Activated CD8-positive, alpha-beta T cell treated with anti-CD3 and anti-CD28 coated beads for 36 hours (primary cell): Measurements from ENCODE around the gene SPI1. TPM values are rescaled to one million over a fixed set of nuclear protein-coding genes. Genes with fewer than 3 reads are reported as not detected.
A peak's percentile ranks its signal among the peaks of the same experiment; 100 is the strongest.

Experiments used
- ATAC-seq: fragments of 200-7000 bp; cut with Tn5 transposase; one replicate; pipeline ENCODE4 v1.10.0; 2021; ENCODE audit warnings: mild to moderate bottlenecking, moderate library complexity
- CTCF ChIA-PET: fragments of 350-600 bp; sonication (Branson Sonifier 250); formaldehyde crosslinking; loops from one replicate; lab custom pipeline; 2021; ENCODE audit warnings: antibody characterized with exemption; lab: Charles Lee
- POLR2A ChIA-PET: fragments of 350-600 bp; sonication (Branson Sonifier 250); formaldehyde crosslinking; loops from one replicate; lab custom pipeline; 2021; ENCODE audit warnings: antibody characterized with exemption; lab: Charles Lee
- DNase-seq: peaks from one replicate; pipeline ENCODE4 v3.0.0-alpha.2; 2020
- H3K27ac Mint-ChIP-seq: one replicate; pipeline ENCODE4 v1.8.0; 2021; ENCODE audit warnings: mild to moderate bottlenecking, mixed read lengths
- H3K27me3 Mint-ChIP-seq: one replicate; pipeline ENCODE4 v1.8.0; 2021; ENCODE audit warnings: mixed read lengths
- H3K36me3 Mint-ChIP-seq: one replicate; pipeline ENCODE4 v1.8.0; 2021; ENCODE audit warnings: low read depth, mixed read lengths
- H3K4me1 Mint-ChIP-seq: one replicate; pipeline ENCODE4 v1.8.0; 2021; ENCODE audit warnings: low read depth, mixed read lengths
- H3K4me3 Mint-ChIP-seq: one replicate; pipeline ENCODE4 v1.8.0; 2021; ENCODE audit warnings: mild to moderate bottlenecking, moderate library complexity, mixed read lengths
- H3K9me3 Mint-ChIP-seq: one replicate; pipeline ENCODE4 v1.8.0; 2021; ENCODE audit warnings: mixed read lengths
- intact Hi-C: fragments of 100-400 bp; cut with micrococcal nuclease; formaldehyde crosslinking; loops from one replicate; pipeline ENCODE4 v1.10.0; 2022
- total RNA-seq, 2 experiments: library from RNA; stranded (reverse); gene quantifications; one replicate each; pipeline ENCODE4 v1.2.3, GENCODE V29; 2021
- TF ChIP-seq, protein P1 (sequence below): fragments of 200-600 bp; IDR thresholded peaks from one replicate; pipeline ENCODE4 v1.8.0; 2022; ENCODE audit warnings: antibody characterized with exemption, mild to moderate bottlenecking

SPI1 gene
- total RNA-seq, 2 experiments from 2014 or later = 0.25 TPM; not detected in 1

DNA sequence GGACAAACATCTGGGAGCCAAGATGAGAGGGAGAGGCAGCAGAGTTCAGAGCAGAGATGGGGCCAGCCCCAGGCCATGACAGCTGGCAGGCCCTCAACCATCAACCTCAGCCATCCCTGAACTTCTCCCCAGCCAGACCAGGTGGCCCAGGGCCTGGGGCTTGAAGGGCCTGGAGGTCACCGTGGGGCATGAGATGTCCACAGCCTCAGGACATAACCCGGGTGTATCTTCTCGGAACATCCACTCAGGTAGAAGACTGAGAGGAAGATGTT is 17.6 kb upstream of the SPI1 start:
- POLR2A ChIA-PET = no interaction called here
- Mint-ChIP-seq H3K9me3 (no peaks in the 10 kb centered on the region), H3K4me1 (peaks cover 30% of the 10 kb centered on the region), H3K36me3 (no peaks in the 10 kb centered on the region), H3K27me3 (no peaks in the 10 kb centered on the region), H3K27ac (peak overlapping the region; percentile 91), H3K4me3 (no peak overlapping the region)
- TF ChIP-seq, protein P1, sequence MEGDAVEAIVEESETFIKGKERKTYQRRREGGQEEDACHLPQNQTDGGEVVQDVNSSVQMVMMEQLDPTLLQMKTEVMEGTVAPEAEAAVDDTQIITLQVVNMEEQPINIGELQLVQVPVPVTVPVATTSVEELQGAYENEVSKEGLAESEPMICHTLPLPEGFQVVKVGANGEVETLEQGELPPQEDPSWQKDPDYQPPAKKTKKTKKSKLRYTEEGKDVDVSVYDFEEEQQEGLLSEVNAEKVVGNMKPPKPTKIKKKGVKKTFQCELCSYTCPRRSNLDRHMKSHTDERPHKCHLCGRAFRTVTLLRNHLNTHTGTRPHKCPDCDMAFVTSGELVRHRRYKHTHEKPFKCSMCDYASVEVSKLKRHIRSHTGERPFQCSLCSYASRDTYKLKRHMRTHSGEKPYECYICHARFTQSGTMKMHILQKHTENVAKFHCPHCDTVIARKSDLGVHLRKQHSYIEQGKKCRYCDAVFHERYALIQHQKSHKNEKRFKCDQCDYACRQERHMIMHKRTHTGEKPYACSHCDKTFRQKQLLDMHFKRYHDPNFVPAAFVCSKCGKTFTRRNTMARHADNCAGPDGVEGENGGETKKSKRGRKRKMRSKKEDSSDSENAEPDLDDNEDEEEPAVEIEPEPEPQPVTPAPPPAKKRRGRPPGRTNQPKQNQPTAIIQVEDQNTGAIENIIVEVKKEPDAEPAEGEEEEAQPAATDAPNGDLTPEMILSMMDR = no peak
- CTCF ChIA-PET = no interaction called here
- DNase-seq (no peak), ATAC-seq (no peak)
- intact Hi-C loops = no loop called here

DNA sequence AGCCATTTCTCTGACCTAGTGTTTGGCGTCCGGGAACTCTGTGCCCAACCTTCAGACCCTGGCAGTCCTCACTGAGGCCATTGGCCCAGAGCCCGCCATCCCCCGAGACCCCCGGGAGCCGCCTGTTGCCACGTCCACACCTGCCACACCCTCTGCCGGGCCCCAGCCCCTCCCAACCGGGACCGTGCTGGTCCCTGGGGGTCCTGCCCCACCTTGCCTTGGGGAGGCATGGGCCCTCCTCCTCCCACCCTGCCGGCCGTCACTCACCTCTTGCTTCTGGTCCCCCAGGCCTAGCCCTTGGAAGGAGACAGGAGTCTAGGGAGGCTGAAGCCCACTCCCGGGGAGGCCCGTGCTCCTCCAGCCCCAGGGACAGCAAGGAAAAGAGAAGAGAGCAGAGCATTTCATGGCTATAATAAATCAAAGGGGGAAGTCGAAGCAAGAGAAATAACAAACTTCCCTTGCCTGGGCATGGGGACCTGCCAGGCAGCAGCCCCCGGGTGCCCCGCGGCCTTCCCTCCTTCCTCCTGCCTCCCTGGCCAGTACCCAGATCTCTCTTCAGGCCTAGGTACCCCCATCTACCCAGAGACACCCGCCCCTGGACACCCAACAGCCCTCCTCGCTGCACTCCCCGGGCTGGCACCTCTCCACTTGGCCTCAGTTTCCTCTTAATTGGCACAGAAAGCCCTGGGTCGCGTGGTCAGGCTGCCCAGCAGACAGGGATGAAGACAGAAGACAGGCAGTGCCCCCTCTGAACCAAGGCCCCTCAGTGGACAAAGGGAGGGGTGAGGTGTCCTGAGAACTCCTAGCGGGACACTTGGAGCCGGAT is 17.1 kb upstream of the SPI1 start:
- Mint-ChIP-seq H3K4me1 (peaks cover 26% of the 10 kb centered on the region), H3K27me3 (no peaks in the 10 kb centered on the region), H3K36me3 (no peaks in the 10 kb centered on the region), H3K4me3 (peak overlapping the region; percentile 33), H3K27ac (peak overlapping the region; percentile 91), H3K9me3 (no peaks in the 10 kb centered on the region)
- DNase-seq = no peak
- TF ChIP-seq, protein P1 = no peak
- intact Hi-C loops = no loop called here
- ATAC-seq = no peak
- CTCF ChIA-PET = interaction anchor here (1.3 to 9.3 kb wide), 2 partner anchors 17 to 22 kb away, joined by 3 to 91 read pairs; no protein-coding TSS in a partner anchor
- POLR2A ChIA-PET = interaction anchor here (5.7 kb wide), 1 partner anchor 8 kb away, joined by 28 read pairs; no protein-coding TSS in a partner anchor

DNA sequence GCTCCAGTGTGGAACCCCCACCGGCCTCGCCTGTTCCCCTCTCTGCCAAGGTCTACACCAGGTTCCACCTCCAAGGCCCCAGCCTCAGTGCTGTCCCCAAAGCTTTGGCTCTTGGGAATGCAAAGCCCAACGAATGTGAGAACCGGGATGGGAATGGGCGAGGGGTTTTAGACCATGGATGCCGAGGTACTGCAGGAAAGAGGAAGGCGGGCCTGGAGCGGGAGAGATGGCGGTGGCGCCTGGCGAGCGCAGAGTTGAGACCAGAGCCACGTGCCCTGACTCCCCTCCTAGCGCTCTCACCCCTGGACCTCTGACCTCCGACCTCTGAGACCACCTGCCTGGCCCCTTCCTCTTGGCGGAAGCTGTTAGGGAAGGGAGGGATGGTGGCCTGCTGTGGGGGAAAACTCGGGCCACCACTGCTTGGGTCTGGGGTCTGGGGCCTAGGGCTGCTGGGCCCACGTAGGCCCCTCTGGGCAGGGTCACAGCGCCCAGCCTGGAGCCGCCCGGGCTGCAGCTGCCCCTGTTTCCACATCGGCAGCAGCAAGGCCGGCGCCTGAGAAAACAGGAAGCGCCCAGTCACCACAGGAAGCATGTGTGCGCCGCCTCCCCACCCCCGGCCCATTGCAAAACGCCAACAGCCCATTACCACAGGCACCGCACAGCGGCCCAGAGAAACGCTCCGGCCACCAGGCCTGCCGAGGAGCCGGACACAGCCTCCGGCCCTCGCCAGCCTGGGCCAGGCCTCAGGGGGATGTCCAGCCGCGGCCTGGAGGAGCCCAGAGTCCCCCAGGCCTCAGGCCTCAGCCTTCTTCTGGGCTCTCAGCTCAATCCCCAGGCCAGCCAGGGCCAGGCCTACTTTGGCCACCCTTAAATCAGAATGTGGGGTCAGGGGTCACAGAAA is 16.2 kb upstream of the SPI1 start:
- H3K9me3 Mint-ChIP-seq = no peaks in the 10 kb centered on the region
- H3K4me1 Mint-ChIP-seq = peaks cover 29% of the 10 kb centered on the region
- H3K36me3 Mint-ChIP-seq = no peaks in the 10 kb centered on the region
- TF ChIP-seq, protein P1 = no peak
- ChIA-PET POLR2A (interaction anchor here (1.0 to 5.7 kb wide), 5 partner anchors 9 to 179 kb away, joined by 4 to 28 read pairs (median 5); partner anchors contain the start of gene DDB2), CTCF (interaction anchor here (1.2 to 9.3 kb wide), 4 partner anchors 13 to 21 kb away, joined by 3 to 91 read pairs (median 4); partner anchors contain the start of gene SLC39A13)
- intact Hi-C loops = no loop called here
- no peaks in the 10 kb centered on the region for H3K27me3 Mint-ChIP-seq
- DNase-seq = peak; percentile 73
- peak overlapping the region; percentile 33 for H3K4me3 Mint-ChIP-seq
- H3K27ac Mint-ChIP-seq = peak overlapping the region; percentile 91
- ATAC-seq = peak; percentile 87

DNA sequence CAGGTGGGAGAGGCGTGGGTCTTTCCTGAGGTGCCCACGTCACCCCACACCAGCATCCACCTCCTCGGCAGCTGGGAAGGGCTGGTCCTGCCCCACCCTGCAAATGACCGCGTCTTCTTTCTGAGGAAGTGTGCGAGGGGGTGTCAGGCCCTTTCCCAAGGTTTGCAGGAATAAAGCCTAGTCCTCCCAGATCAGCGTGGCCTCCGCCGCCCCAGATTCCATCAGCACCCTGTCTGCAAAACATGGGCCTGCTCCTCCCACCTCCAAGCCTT is 15.6 kb upstream of the SPI1 start:
- H3K27ac Mint-ChIP-seq = peak overlapping the region; percentile 91
- ChIA-PET POLR2A (interaction anchor here (1.0 to 5.7 kb wide), 5 partner anchors 10 to 179 kb away, joined by 4 to 28 read pairs (median 5); partner anchors contain the start of gene DDB2), CTCF (interaction anchor here (1.2 to 9.3 kb wide), 4 partner anchors 13 to 20 kb away, joined by 3 to 91 read pairs (median 12); partner anchors contain the start of gene SLC39A13)
- H3K36me3 Mint-ChIP-seq = no peaks in the 10 kb centered on the region
- intact Hi-C loops = no loop called here
- H3K4me3 Mint-ChIP-seq = peak overlapping the region; percentile 20
- DNase-seq (no peak), ATAC-seq (no peak)
- H3K4me1 Mint-ChIP-seq = peaks cover 32% of the 10 kb centered on the region
- no peaks in the 10 kb centered on the region for H3K9me3 Mint-ChIP-seq
- TF ChIP-seq, protein P1 = no peak
- no peaks in the 10 kb centered on the region for H3K27me3 Mint-ChIP-seq
